Dedifferentiated amniotic fluid mesenchymal stem cell (primary cell): ENCODE data around the gene CUBN.

Source experiments
- DNase-seq: peaks from one replicate; pipeline ENCODE4 v3.0.0-alpha.2; 2016; ENCODE audit errors: extremely low spot score

CUBN gene

GRCh38 chr10:17129741-17130140, at the start of gene CUBN:
Gene CUBN, minus strand, starts transcription at chr10:17129811. Its CDS starts 46 bp downstream, at chr10:17129765.
- DNase-seq: no peak

GRCh38 chr10:17179002-17179401, 49.4 kb upstream of the CUBN start:
- DNase-seq: no peak

GRCh38 chr10:17178006-17178405, 48.4 kb upstream of the CUBN start:
- no peak for DNase-seq

- no peak for DNase-seq
Observed at GRCh38 chr10:17177014-17177413, 47.4 kb upstream of the CUBN start.

- DNase-seq: no peak
Observed at GRCh38 chr10:17176091-17176490, 46.5 kb upstream of the CUBN start.

- DNase-seq: no peak
Observed at GRCh38 chr10:17175551-17175950, 45.9 kb upstream of the CUBN start.

- no peak for DNase-seq
Observed at GRCh38 chr10:17174626-17175025, 45.0 kb upstream of the CUBN start.

GRCh38 chr10:17171141-17171641, 41.6 kb upstream of the CUBN start:
- DNase-seq: no peak

- no peak for DNase-seq
Observed at GRCh38 chr10:17169803-17170202, 40.2 kb upstream of the CUBN start.

- DNase-seq: no peak
Observed at GRCh38 chr10:17166699-17167098, 37.1 kb upstream of the CUBN start.

- DNase-seq: no peak
Observed at GRCh38 chr10:17162828-17163227, 33.2 kb upstream of the CUBN start.

- no peak for DNase-seq
Observed at GRCh38 chr10:17161775-17162174, 32.2 kb upstream of the CUBN start.

- no peak for DNase-seq
Observed at GRCh38 chr10:17157024-17157423, 27.4 kb upstream of the CUBN start.

GRCh38 chr10:17155826-17156225, 26.2 kb upstream of the CUBN start:
- no peak for DNase-seq

- no peak for DNase-seq
Observed at GRCh38 chr10:17154116-17154515, 24.5 kb upstream of the CUBN start.

- no peak for DNase-seq
Observed at GRCh38 chr10:17153321-17153720, 23.7 kb upstream of the CUBN start.

- DNase-seq: no peak
Observed at GRCh38 chr10:17151716-17152115, 22.1 kb upstream of the CUBN start.

GRCh38 chr10:17147884-17148489, 18.4 kb upstream of the CUBN start:
- DNase-seq: no peak

GRCh38 chr10:17146892-17147291, 17.3 kb upstream of the CUBN start:
- no peak for DNase-seq

GRCh38 chr10:17145239-17145638, 15.6 kb upstream of the CUBN start:
- DNase-seq: no peak

- DNase-seq: no peak
Observed at GRCh38 chr10:17144757-17145156, 15.1 kb upstream of the CUBN start.

GRCh38 chr10:17144032-17144431, 14.4 kb upstream of the CUBN start:
- no peak for DNase-seq

GRCh38 chr10:17143055-17143690, 13.6 kb upstream of the CUBN start:
- DNase-seq: peak; percentile 38
